Tibial nerve (tissue), 4 donors: ENCODE data around the gene BAIAP2L2. TPM values are rescaled to one million over a fixed set of nuclear protein-coding genes. Genes with fewer than 3 reads are reported as not detected.

ENCODE experiments used
- DNase-seq, 2 donors: peaks; one replicate each; pipeline ENCODE4 v3.0.0-alpha.2; 2019; ENCODE audit warnings: low spot score in 2 of 2
- H3K27ac ChIP-seq, 4 donors: fragments of 200-600 bp; sonication (generic) in 3 of 4; one replicate each; pipeline ENCODE4 v1.5.1; 2017 to 2019; ENCODE audit warnings: mild to moderate bottlenecking in 1 of 4
- H3K27me3 ChIP-seq, 2 donors: fragments of 200-600 bp; sonication (generic) in 1 of 2; one replicate each; pipeline versions ENCODE4 v1.5.1 to v1.6.0; 2017 to 2019
- H3K36me3 ChIP-seq, 3 donors: fragments of 200-600 bp; sonication (generic); one replicate each; pipeline ENCODE4 v1.5.1; 2018 to 2019
- H3K4me1 ChIP-seq, 4 donors: fragments of 200-600 bp; sonication (generic) in 3 of 4; one replicate each; pipeline ENCODE4 v1.5.1; 2017 to 2019
- H3K4me3 ChIP-seq, 4 donors: fragments of 200-600 bp; sonication (generic) in 3 of 4; one replicate each; pipeline ENCODE4 v1.5.1; 2017 to 2019; ENCODE audit warnings: mild to moderate bottlenecking in 1 of 4, moderate library complexity in 1 of 4
- H3K9me3 ChIP-seq, 4 donors: fragments of 200-600 bp; sonication (generic) in 3 of 4; one replicate each; pipeline ENCODE4 v1.5.1; 2017 to 2019
- EP300 ChIP-seq, 2 donors: sonication (generic); formaldehyde crosslinking; IDR thresholded peaks; one replicate each; pipeline ENCODE4 v1.6.1; 2017; ENCODE audit warnings: antibody characterized with exemption in 2 of 2, mild to moderate bottlenecking in 1 of 2
- POLR2A ChIP-seq, 2 donors: fragments of 450-650 bp; IDR thresholded peaks; one replicate each; pipeline ENCODE4 v1.6.1; 2017; ENCODE audit warnings: antibody characterized with exemption in 2 of 2, mild to moderate bottlenecking in 2 of 2, moderate library complexity in 2 of 2
- WGBS, 2 donors: methylation state at CpG; one replicate each; pipeline ENCODE4 v1.1.5; 2018; 5-methylcytosine and 5-hydroxymethylcytosine counted together
- total RNA-seq, 4 donors: library from RNA; depleted of rRNA; stranded (reverse); fragments of >200 nt; gene quantifications; one replicate each; pipeline ENCODE4 v1.1.0, GENCODE V29; 2016
- TF ChIP-seq, protein P1 (sequence below), 5 experiments: fragments of 200-600 bp in 3 of 5; fragments of 450-650 bp in 2 of 5; sonication (generic) in 3 of 5; IDR thresholded peaks; one replicate each; pipeline ENCODE4 v1.5.1; 2016 to 2019; ENCODE audit warnings: antibody characterized with exemption in 5 of 5, mild to moderate bottlenecking in 3 of 5, moderate library complexity in 2 of 5

The BAIAP2L2 gene
- total RNA-seq, 4 donors from 2014 or later = 1.3 to 2.7 (median 2.1) TPM; not detected in 1

DNA sequence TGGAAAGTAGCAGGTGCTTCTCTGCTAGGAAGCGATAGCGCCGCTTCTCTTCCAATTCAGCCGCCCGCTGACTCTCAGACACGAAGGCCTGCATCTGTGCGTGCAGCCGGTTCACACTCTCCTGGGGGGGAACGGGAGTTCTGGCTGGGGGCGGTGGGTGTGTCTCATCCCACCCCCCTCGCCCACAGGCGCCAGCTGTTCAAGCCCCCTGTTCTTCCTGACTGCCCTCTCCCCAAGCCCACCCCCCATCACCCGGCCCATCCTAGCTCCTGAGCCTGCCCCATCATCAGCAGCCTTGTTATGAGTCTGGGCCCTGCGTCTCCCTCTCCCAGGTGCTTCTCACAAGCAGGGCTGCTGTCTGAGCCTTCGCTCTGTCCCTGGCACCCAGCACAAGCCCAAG lies 13.4 kb downstream of the BAIAP2L2 start:
- no peak overlapping the region for H3K4me3 ChIP-seq
- H3K27me3 ChIP-seq = no peaks in the 10 kb centered on the region
- no peak overlapping the region for H3K27ac ChIP-seq
- peaks cover 0 to 6% (median 0%) of the 10 kb centered on the region in 3 donors for H3K36me3 ChIP-seq
- peaks cover 0 to 13% (median 0%) of the 10 kb centered on the region in 4 donors for H3K4me1 ChIP-seq
- no peak for TF ChIP-seq POLR2A (IDR thresholded peaks at IDR 0.05)
- TF ChIP-seq EP300 (IDR thresholded peaks at IDR 0.05) = no peak
- TF ChIP-seq, protein P1, sequence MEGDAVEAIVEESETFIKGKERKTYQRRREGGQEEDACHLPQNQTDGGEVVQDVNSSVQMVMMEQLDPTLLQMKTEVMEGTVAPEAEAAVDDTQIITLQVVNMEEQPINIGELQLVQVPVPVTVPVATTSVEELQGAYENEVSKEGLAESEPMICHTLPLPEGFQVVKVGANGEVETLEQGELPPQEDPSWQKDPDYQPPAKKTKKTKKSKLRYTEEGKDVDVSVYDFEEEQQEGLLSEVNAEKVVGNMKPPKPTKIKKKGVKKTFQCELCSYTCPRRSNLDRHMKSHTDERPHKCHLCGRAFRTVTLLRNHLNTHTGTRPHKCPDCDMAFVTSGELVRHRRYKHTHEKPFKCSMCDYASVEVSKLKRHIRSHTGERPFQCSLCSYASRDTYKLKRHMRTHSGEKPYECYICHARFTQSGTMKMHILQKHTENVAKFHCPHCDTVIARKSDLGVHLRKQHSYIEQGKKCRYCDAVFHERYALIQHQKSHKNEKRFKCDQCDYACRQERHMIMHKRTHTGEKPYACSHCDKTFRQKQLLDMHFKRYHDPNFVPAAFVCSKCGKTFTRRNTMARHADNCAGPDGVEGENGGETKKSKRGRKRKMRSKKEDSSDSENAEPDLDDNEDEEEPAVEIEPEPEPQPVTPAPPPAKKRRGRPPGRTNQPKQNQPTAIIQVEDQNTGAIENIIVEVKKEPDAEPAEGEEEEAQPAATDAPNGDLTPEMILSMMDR (IDR thresholded peaks at IDR 0.05) = no peak
- no peak for DNase-seq
- no peaks in the 10 kb centered on the region for H3K9me3 ChIP-seq
- WGBS, 2 donors = 64 to 75% methylated on average over 15 of the region's 15 CpGs

DNA sequence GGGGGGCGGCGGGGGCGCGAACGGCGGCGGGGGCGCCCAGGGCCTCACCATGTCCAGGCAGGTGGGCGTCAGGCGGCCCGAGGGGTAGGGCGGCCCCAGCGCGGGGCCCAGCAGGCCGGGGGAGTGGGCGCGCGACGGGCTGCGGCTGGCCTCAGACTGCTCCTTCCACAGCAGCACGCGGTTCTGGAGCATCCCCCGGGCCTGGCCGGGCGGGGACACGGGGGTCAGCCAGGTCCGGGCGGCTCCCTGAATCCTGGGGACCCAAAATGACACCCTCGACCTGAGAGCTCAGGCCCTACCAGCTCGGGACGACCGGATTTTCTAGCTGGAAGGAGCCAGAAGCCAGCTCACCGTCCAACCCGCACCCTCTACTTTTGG lies 21.0 kb downstream of the BAIAP2L2 start:
- peaks cover 0 to 14% of the 10 kb centered on the region in 2 donors for H3K27me3 ChIP-seq
- WGBS, 2 donors = 20 to 47% methylated on average over 10 to 12 of the region's 34 CpGs
- no peak for DNase-seq
- peak overlapping the region in 1 of 4 donors; percentile 39 for H3K4me3 ChIP-seq
- H3K4me1 ChIP-seq = peaks cover 0 to 15% (median 7%) of the 10 kb centered on the region in 4 donors
- no peaks in the 10 kb centered on the region for H3K9me3 ChIP-seq
- TF ChIP-seq, protein P1 (IDR thresholded peaks at IDR 0.05) = no peak
- no peak for TF ChIP-seq EP300 (IDR thresholded peaks at IDR 0.05)
- no peak for TF ChIP-seq POLR2A (IDR thresholded peaks at IDR 0.05)
- H3K27ac ChIP-seq = peak overlapping the region in 1 of 4 donors; percentile 41
- peaks cover 0 to 37% (median 2%) of the 10 kb centered on the region in 3 donors for H3K36me3 ChIP-seq

DNA sequence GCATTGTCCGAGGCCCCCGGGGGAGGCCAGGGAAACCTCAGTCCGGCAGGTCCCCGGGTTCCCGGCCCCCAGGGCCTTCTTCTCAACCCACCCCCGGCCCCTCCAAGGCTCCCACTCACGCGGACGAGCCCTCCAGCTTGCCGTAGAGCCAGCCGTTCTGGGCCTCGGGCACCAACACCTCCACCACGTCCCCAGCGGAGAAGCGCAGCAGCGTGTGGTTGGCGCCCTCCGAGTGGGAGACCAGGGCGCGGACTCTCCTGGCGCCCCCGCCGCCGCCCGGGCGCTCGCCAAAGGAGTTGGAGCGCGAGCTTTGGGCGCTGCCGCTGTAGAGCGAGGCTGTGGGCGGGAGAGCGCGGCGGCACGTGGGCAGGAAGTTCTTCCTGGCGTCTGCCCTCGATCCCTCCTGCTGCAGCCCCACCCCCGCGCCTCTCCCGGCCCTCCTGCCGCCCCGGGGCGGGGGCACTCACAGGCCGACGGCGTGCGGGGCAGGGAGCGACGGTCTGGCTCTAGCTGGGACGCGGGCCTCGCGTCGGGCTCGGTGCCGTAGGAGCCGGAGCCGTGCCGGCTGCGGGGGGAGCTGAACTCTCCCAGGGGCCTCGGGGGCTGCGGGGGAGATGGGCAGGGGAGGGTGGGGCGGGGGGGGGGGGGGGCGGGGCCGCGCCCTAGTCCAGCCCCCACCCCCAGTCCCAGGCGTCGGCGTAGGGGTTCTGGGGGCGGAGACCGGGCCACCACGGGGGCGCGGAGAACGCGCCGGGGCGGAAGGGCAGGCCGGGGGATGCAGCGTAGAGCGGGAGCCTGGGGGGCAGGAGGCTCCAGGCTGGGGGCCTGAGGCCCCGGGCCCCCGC lies 21.6 kb downstream of the BAIAP2L2 start:
- no peak for TF ChIP-seq EP300 (IDR thresholded peaks at IDR 0.05)
- TF ChIP-seq, protein P1 (IDR thresholded peaks at IDR 0.05) = no peak
- no peak for TF ChIP-seq POLR2A (IDR thresholded peaks at IDR 0.05)
- DNase-seq = no peak
- Histone ChIP-seq H3K36me3 (peaks cover 0 to 43% (median 2%) of the 10 kb centered on the region in 3 donors), H3K4me3 (peak overlapping the region in 1 of 4 donors; percentile 39), H3K9me3 (no peaks in the 10 kb centered on the region), H3K27ac (peak overlapping the region in 1 of 4 donors; percentile 41), H3K4me1 (peaks cover 0 to 21% (median 7%) of the 10 kb centered on the region in 4 donors), H3K27me3 (peaks cover 0 to 14% of the 10 kb centered on the region in 2 donors)
- 36 to 45% methylated on average over 10 to 14 of the region's 85 CpGs for WGBS, 2 donors

DNA sequence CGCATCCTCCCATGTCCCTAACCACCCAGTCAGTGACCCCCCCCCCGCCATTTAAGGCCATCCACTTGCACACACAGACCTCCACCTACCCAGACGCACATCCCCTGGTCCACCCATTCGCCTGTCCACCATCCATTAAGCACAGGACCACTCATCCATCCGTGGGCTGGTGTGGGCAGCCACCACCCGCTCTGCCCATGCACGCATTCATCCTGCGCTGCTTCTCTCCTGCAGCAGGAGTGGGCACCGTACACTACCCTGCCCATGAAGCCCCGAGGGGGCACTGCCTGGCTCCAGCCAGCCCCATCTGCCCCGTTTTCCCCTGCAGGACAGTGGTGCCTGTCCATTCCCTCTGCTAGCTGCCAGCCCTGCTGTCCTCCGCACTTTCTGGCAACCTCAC lies 22.6 kb downstream of the BAIAP2L2 start:
- Histone ChIP-seq H3K36me3 (peaks cover 0 to 40% (median 2%) of the 10 kb centered on the region in 3 donors), H3K27me3 (peaks cover 0 to 16% of the 10 kb centered on the region in 2 donors), H3K4me1 (peaks cover 0 to 31% (median 8%) of the 10 kb centered on the region in 4 donors), H3K27ac (no peak overlapping the region), H3K4me3 (no peak overlapping the region), H3K9me3 (no peaks in the 10 kb centered on the region)
- 91 to 92% methylated on average over 12 of the region's 12 CpGs for WGBS, 2 donors
- DNase-seq = no peak
- TF ChIP-seq, protein P1 (IDR thresholded peaks at IDR 0.05) = no peak

DNA sequence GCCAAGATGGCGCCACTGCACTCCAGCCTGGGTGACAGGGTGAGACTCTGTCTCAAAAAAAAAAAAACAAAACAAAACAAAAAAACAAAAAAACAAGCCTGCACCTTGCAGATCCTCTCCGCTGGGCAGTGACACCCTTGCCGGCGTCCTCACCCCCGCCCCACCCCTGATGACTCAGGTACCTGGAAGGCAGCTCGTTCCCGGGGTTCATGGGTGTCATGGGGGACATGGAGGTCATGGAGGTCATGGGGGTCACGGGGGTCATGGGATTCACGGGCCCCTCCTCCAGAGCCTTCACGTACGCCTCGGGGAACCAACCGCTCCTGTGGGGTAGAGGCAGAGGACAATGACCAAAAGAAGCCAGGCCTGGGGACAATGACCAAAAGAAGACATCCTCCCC lies 23.5 kb downstream of the BAIAP2L2 start:
- Histone ChIP-seq H3K4me1 (peaks cover 0 to 40% (median 13%) of the 10 kb centered on the region in 4 donors), H3K27ac (no peak overlapping the region), H3K9me3 (no peaks in the 10 kb centered on the region), H3K36me3 (peaks cover 0 to 40% (median 2%) of the 10 kb centered on the region in 3 donors), H3K4me3 (no peak overlapping the region), H3K27me3 (peaks cover 0 to 25% of the 10 kb centered on the region in 2 donors)
- WGBS, 2 donors = 78 to 82% methylated on average over 13 of the region's 13 CpGs
- DNase-seq = no peak
- TF ChIP-seq, protein P1 (IDR thresholded peaks at IDR 0.05) = no peak
- TF ChIP-seq EP300 (IDR thresholded peaks at IDR 0.05) (no peak), POLR2A (IDR thresholded peaks at IDR 0.05) (no peak)
